Natural killer cell (primary cell): Measurements from ENCODE around the gene RNF157. TPM values are rescaled to one million over a fixed set of nuclear protein-coding genes. Genes with fewer than 3 reads are reported as not detected.

ENCODE experiments used
- ATAC-seq, 3 donors: fragments of 150-1000 bp in 2 of 3; fragments of 200-7000 bp in 1 of 3; cut with Tn5 transposase; 1 replicate in 1 of 3; 2 replicates in 2 of 3; pipeline ENCODE4 v1.10.0; 2021; ENCODE audit warnings: mild to moderate bottlenecking in 2 of 3, moderate library complexity in 2 of 3
- DNase-seq, 2 donors: peaks; one replicate each; pipeline versions ENCODE4 v3.0.0 to v3.0.0-alpha.2; 2013 to 2021; ENCODE audit warnings: mixed read lengths in 1 of 2
- H3K27ac ChIP-seq: one replicate; pipeline ENCODE4 v1.5.1; 2013; ENCODE audit warnings: mild to moderate bottlenecking, low read length
- H3K27me3 ChIP-seq: one replicate; pipeline ENCODE4 v1.6.1; 2013; ENCODE audit warnings: low read length; ENCODE audit not compliant: control insufficient read depth, insufficient read depth
- H3K36me3 ChIP-seq: one replicate; pipeline ENCODE4 v1.6.1; 2013; ENCODE audit warnings: low read length; ENCODE audit not compliant: control insufficient read depth, insufficient read depth
- H3K4me1 ChIP-seq: one replicate; pipeline ENCODE4 v1.6.1; 2013; ENCODE audit warnings: low read length; ENCODE audit not compliant: control insufficient read depth, insufficient read depth
- H3K4me3 ChIP-seq: one replicate; pipeline ENCODE4 v1.5.1; 2013; ENCODE audit warnings: low read length
- H3K9me3 ChIP-seq: one replicate; pipeline ENCODE4 v1.6.1; 2013; ENCODE audit warnings: low read length; ENCODE audit not compliant: control insufficient read depth, insufficient read depth
- H3K27ac Mint-ChIP-seq, 2 donors: one replicate each; pipeline ENCODE4 v1.8.0; 2022; ENCODE audit warnings: mild to moderate bottlenecking in 2 of 2, mixed read lengths in 2 of 2, moderate library complexity in 1 of 2
- H3K27me3 Mint-ChIP-seq, 2 donors: one replicate each; pipeline ENCODE4 v1.8.0; 2022; ENCODE audit warnings: low read depth in 2 of 2, mixed read lengths in 2 of 2
- H3K36me3 Mint-ChIP-seq: one replicate; pipeline ENCODE4 v1.8.0; 2022; ENCODE audit warnings: mixed read lengths
- H3K4me1 Mint-ChIP-seq, 2 donors: one replicate each; pipeline ENCODE4 v1.8.0; 2022; ENCODE audit warnings: mixed read lengths in 2 of 2
- H3K4me3 Mint-ChIP-seq: one replicate; pipeline ENCODE4 v1.8.0; 2022; ENCODE audit warnings: mild to moderate bottlenecking, moderate library complexity, mixed read lengths
- H3K9me3 Mint-ChIP-seq, 2 donors: one replicate each; pipeline ENCODE4 v1.8.0; 2022; ENCODE audit warnings: mixed read lengths in 2 of 2
- WGBS: methylation state at CpG from one replicate; pipeline ENCODE4 v1.1.7; 2013; ENCODE audit warnings: missing lambda C conversion rate; ENCODE audit not compliant: insufficient coverage; 5-methylcytosine and 5-hydroxymethylcytosine counted together
- intact Hi-C: fragments of 100-400 bp; cut with micrococcal nuclease; formaldehyde crosslinking; loops from one replicate; pipeline ENCODE4 v1.14.2; 2022
- total RNA-seq, 4 donors: library from RNA; stranded (reverse); fragments of 120-200 nt in 1 of 4; gene quantifications; one replicate each; pipeline versions ENCODE4 v1.2.3 to v1.2.4, GENCODE V29; 2013 to 2022
- TF ChIP-seq, protein P1 (sequence below): fragments of 200-600 bp; IDR thresholded peaks from one replicate; pipeline ENCODE4 v1.8.0; 2022; ENCODE audit warnings: antibody characterized with exemption

Gene RNF157
- total RNA-seq, 3 donors from 2014 or later (not counting 1 experiment from before 2014, with no cell fraction given): 4.9 to 9.1 (median 8.5) TPM

DNA sequence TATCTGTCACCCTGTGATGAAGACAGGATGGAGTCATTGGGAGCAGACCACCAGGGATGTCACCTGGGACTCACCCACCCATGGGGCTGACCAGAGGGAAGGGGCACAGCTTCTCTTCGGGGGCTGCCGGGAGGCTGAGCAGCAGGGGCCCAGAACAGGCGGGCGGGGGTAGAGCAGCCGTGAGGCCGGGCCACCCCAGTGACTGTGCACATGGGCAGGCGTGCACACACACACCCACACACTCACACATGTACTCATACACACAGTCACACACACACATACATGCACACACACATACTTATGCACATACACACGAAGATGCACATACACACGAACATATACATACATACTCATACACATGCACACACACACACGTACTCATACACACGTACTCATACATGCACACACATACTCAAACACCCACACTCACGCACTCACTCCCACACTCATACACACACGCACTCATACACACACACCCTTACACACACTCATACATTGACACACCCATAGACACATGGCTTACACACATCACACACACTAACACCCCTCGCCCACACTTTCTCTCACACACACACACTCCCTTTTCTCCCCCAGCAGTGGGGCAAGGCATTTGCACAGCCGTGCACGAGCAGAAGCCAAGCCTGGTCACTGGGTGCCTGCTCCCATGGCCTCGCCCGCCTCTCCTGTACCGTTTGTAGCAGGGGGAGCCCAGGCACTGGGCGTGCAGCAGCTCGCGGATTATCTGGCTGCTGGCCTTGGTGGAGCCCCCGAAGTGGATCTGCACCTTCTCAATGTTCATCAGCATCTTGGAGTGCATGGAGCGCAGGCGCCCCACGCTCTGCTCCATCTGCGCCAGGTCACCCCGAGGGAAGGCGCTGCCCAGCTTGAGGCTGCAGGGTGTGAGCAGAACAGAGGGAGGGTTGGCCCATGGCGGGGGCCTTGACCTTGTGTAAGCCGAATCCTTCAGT lies 37.3 kb upstream of the RNF157 start:
- Mint-ChIP-seq H3K4me3 (no peak overlapping the region), H3K27ac (no peak overlapping the region), H3K27me3 (no peaks in the 10 kb centered on the region), H3K4me1 (peaks cover 0 to 9% of the 10 kb centered on the region in 2 donors), H3K9me3 (no peaks in the 10 kb centered on the region), H3K36me3 (no peaks in the 10 kb centered on the region)
- DNase-seq (no peak), ATAC-seq (no peak)
- TF ChIP-seq, protein P1, sequence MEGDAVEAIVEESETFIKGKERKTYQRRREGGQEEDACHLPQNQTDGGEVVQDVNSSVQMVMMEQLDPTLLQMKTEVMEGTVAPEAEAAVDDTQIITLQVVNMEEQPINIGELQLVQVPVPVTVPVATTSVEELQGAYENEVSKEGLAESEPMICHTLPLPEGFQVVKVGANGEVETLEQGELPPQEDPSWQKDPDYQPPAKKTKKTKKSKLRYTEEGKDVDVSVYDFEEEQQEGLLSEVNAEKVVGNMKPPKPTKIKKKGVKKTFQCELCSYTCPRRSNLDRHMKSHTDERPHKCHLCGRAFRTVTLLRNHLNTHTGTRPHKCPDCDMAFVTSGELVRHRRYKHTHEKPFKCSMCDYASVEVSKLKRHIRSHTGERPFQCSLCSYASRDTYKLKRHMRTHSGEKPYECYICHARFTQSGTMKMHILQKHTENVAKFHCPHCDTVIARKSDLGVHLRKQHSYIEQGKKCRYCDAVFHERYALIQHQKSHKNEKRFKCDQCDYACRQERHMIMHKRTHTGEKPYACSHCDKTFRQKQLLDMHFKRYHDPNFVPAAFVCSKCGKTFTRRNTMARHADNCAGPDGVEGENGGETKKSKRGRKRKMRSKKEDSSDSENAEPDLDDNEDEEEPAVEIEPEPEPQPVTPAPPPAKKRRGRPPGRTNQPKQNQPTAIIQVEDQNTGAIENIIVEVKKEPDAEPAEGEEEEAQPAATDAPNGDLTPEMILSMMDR: no peak
- WGBS: 94% methylated on average over 31 of the region's 31 CpGs
- Histone ChIP-seq H3K4me1 (peaks cover 28% of the 10 kb centered on the region), H3K27me3 (no peaks in the 10 kb centered on the region), H3K27ac (no peak overlapping the region), H3K4me3 (no peak overlapping the region), H3K9me3 (no peaks in the 10 kb centered on the region), H3K36me3 (no peaks in the 10 kb centered on the region)
- intact Hi-C loops: loop anchor here (5.0 kb wide), 1 partner anchor 35 kb away; the partner anchor contains the start of gene RNF157

DNA sequence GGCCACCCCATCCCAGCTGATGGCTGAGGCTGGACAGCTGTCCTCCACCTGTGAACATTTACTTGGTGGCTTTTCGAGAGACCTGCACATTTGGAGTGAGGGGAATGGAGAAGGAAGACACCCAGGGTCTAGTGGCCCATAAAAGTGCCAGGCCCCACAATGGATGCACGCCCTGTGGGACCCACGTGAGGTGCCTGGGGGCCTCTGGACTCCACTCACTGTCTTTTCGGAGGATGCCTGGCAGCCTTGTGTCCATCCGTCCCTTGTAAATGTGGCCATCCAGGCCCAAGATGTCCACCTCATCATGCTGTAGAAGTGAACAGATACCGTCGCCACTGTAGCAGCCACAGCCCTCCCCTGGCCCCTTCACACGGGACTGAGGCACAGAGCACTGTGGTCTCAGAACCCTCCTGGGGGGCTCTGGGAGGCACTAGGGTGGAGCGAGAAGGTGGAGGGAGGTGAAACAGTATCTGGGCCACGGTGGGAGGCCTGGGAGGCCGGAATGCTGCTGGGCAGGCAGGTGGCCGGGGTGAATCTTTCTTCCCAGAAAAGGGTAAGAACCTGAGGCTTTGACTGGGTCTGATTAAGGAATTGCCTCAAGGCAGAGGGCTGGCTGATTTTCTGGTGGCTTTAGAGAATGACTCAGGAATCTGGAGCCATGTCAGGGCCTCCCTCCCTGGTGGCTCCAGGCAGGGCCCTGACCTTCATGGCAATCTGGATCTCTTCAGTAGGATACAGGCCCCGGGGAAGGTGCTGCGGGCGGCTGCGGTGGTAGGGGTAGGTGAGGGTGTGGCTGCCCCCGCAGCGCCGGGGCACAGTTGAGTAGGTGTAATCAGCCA lies 36.4 kb upstream of the RNF157 start:
- intact Hi-C loops: loop anchor here (5.0 kb wide), 1 partner anchor 34 kb away; the partner anchor contains the start of gene RNF157
- peaks cover 37% of the 10 kb centered on the region for H3K4me1 ChIP-seq

DNA sequence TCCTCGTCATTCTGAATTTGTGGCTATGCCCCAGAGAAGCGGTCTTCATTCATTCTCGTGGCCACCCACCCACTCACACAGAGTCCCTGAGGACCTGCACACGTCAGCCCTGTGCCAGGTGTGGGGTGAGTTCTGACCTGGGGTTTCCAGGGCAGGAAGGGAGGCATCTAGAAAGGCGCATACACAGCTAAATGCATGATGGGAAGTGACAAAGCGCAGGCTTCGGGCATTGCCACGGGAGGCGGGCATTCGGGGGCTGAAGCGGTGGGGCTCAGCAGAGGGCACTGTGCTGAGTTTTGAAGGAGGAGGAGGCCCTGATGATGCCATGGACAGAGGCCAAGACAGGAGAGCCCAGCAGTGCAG lies 35.8 kb upstream of the RNF157 start:
- Histone ChIP-seq H3K9me3 (no peaks in the 10 kb centered on the region), H3K4me1 (peaks cover 43% of the 10 kb centered on the region), H3K4me3 (no peak overlapping the region), H3K36me3 (no peaks in the 10 kb centered on the region), H3K27ac (no peak overlapping the region), H3K27me3 (no peaks in the 10 kb centered on the region)
- H3K27me3 Mint-ChIP-seq: no peaks in the 10 kb centered on the region
- TF ChIP-seq, protein P1: no peak
- intact Hi-C loops: loop anchor here (5.0 kb wide), 1 partner anchor 34 kb away; the partner anchor contains the start of gene RNF157
- H3K4me3 Mint-ChIP-seq: no peak overlapping the region
- no peak for DNase-seq
- ATAC-seq: no peak
- no peaks in the 10 kb centered on the region for H3K9me3 Mint-ChIP-seq
- 69% methylated on average over 8 of the region's 11 CpGs for WGBS
- H3K4me1 Mint-ChIP-seq: peaks cover 1 to 22% of the 10 kb centered on the region in 2 donors
- H3K27ac Mint-ChIP-seq: peak overlapping the region; percentile 46 to 65
- no peaks in the 10 kb centered on the region for H3K36me3 Mint-ChIP-seq

More for the DNA sequence above, 36.4 kb upstream of the RNF157 start:
- Mint-ChIP-seq H3K36me3 (no peaks in the 10 kb centered on the region), H3K4me3 (no peak overlapping the region), H3K27ac (peak overlapping the region; percentile 46 to 65), H3K9me3 (no peaks in the 10 kb centered on the region), H3K4me1 (peaks cover 0 to 15% of the 10 kb centered on the region in 2 donors), H3K27me3 (no peaks in the 10 kb centered on the region)
- no peak overlapping the region for H3K4me3 ChIP-seq
- no peak overlapping the region for H3K27ac ChIP-seq
- DNase-seq (no peak), ATAC-seq (no peak)
- TF ChIP-seq, protein P1: no peak
- H3K27me3 ChIP-seq: no peaks in the 10 kb centered on the region
- H3K36me3 ChIP-seq: no peaks in the 10 kb centered on the region
- 96% methylated on average over 19 of the region's 19 CpGs for WGBS
- H3K9me3 ChIP-seq: no peaks in the 10 kb centered on the region
